H1 (cell line): ENCODE data around the gene TSKU. TPM values are rescaled to one million over a fixed set of nuclear protein-coding genes. Genes with fewer than 3 reads are reported as not detected.

ENCODE experiments used
- BACH1 ChIP-seq: IDR thresholded peaks from 2 replicates; pipeline ENCODE4 v1.6.1; 2012; ENCODE audit warnings: low read length, improper control_type of control experiment
- CHD7 ChIP-seq: fragments of 300-600 bp; sonication (generic); IDR thresholded peaks from 2 replicates; pipeline ENCODE4 v1.7.1; 2012; ENCODE audit warnings: low read length, moderate library complexity, mild to moderate bottlenecking, inconsistent platforms; ENCODE audit not compliant: insufficient replicate concordance
- E2F6 ChIP-seq: IDR thresholded peaks from 2 replicates; pipeline ENCODE4 v1.6.1; 2012; ENCODE audit warnings: inconsistent platforms
- SUZ12 ChIP-seq: fragments of 200-600 bp; sonication (generic); IDR thresholded peaks from 2 replicates; pipeline ENCODE4 v1.6.1; 2012; ENCODE audit warnings: mild to moderate bottlenecking, inconsistent platforms, low read length, moderate library complexity, mixed read lengths
- TAF1 ChIP-seq: IDR thresholded peaks from 2 replicates; pipeline ENCODE4 v1.6.1; 2011; ENCODE audit warnings: mild to moderate bottlenecking, low read depth, low read length
- USF2 ChIP-seq: IDR thresholded peaks from 2 replicates; pipeline ENCODE4 v1.6.1; 2011; ENCODE audit warnings: low read length, improper control_type of control experiment
- polyA plus RNA-seq, 7 experiments: library from polyadenylated mRNA; depleted of rRNA in 3 of 7; stranded (reverse) in 5 of 7; unstranded in 2 of 7; fragments of >200 nt in 5 of 7; fragments of 200-250 nt in 2 of 7; gene quantifications; 1 replicate in 5 of 7; 2 replicates in 1 of 7; 4 replicates in 1 of 7; pipeline versions ENCODE4 v1.2.1 to v1.2.3, GENCODE V29; 2011 to 2013; ENCODE audit warnings: missing spikeins in 2 of 7, mixed read lengths in 2 of 7
- total RNA-seq: library from RNA; stranded (reverse); fragmentation: NEBNext Ultra II Directional; extraction: Animal tissue kit (Norgen Biotek cat#: 25700); gene quantifications from 2 replicates; pipeline ENCODE4 v1.2.1, GENCODE V29; 2021

The TSKU gene
- total and polyA plus RNA-seq, 2 of the 8 experiments (the other 6 are each of a cell fraction or from before 2014, with no cell fraction given), result 22.8 to 28.4 TPM

- TF ChIP-seq CHD7 (no peak), TAF1 (peak; percentile 75), BACH1 (peak; percentile 37; the same call in 1 of the 2 replicates), USF2 (no peak), SUZ12 (no peak), E2F6 (peak; percentile 77)
- TF ChIP-seq, all 59 proteins: peak for 12
These were observed at the start of gene TSKU (continued) for GRCh38 chr11:76783294-76783895.
